Measurements from ENCODE around the gene PRKG1.

The PRKG1 gene

DNA sequence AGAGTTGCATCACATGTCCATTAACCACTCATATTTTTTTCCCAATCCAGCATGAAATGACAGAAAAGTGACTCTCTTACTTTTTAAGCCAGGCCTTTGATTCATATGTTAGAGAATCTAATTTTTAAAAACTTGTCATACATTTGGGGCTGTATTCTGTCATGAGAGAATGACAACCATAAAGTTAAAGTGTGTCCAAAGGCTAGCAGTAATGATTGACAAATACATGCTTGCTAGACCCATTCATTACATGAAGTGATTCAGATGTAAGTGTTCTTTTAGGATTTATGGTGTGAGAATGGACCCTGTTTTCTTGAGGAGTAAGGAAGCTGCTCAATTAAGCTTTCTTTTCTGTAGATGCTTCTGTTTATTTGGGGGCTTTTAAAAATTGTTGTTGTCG lies 549.7 kb downstream of the PRKG1 start:
- DNase-seq = no peak

DNA sequence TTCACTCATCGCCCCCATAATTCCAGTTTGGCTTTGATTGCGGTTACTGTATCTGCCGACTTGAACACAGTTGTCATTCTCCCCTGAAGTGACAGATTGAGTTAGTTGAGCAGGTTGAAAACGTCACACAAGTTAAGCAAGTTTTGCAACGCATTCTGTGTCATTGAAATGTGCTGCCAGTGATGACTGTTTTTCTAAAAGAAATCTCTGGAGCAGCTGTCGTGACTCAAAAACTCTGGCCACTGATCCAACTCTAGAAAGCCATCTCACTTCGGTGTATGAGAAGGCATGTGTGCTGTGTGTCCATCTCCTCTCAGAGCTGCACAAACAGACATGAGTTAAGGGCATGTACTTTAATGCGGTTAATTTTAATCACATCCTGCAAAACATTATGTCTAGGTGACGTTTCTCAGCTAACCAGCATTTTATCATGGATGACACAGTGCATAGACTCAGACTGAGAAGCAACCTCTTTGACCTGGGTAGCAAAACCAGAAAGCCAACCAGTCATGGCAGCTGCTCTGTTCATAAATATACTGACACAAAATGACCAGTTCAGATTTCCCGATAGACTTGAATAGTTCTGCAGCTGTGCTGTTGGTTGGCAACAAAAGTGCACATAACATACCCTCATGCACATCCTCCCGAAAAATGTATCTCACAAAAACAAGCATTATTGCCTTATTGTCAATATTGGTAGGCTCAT lies 555.8 kb downstream of the PRKG1 start:
- DNase-seq = no peak

DNA sequence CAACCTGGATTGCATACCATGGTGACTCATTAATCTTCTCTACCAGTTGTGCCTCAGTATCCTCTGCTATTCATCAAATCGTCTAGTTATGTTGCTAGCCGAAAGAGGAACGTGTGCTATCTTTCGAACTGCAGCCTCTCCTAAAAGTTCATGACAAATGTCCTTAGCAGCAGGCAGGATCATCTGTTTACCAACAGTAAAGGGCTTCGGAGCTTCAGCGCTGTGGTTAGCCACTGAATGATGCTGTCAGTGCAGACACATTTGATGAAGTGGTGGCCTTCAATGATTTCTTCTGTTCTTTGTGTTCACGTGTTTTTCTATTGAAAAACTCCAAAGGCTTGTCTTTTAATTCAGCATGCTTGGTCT lies 556.3 kb downstream of the PRKG1 start:
- DNase-seq = no peak

DNA sequence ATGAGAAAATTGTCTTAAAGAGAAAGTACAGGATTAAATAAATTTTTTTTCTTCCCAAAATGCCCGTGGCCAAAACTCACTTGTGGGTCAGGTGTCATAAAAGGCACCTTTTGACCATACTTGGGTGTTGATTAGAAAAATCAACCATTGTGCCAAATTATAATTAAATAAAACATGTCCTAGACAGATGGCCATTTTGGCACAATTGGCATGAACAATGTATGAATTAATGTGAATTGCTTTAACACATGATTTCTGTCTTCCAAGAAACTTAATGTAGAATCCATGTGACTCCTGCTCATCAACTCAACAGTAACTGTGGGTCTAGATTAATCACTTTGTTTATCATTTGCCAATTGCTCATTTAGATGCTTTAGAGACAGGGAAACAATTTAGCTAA lies 561.1 kb downstream of the PRKG1 start:
- DNase-seq = no peak

DNA sequence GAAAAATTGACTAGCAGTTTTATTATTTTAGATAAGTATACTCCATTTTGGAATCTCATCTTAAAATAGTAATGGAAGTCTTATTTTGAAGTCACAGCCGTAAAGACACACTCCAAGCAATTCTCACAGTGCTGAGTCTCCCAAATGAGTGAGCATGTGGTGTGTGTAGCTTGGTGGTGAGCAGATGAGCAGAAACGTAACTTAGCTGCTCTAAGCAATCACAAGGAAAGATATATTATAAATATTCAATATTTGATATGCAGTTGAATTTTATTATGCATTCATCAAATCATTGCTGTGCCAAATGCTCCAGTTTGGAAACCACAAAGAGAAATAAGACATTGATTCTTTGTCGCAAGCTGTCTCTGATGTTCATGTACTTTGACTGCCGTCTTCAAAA lies 563.9 kb downstream of the PRKG1 start:
- DNase-seq = no peak

DNA sequence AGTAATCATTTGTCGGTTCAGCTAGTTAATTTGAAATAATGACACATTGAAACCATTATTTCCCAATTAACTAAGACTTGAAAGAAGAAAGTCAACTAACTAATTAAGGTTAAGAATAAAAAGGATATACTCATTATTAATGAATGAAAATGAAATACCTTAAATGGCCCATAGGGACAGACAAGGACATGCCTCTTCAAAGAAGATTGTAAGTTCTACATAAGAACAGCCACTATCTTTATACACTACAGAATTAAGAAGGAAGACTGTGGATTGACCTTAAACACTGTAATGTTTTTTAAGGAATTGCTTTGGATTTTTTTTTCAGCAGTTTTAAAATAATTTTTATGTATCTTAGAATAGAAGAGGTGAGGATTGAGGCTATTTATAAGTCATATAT lies 564.5 kb downstream of the PRKG1 start:
- DNase-seq = no peak

DNA sequence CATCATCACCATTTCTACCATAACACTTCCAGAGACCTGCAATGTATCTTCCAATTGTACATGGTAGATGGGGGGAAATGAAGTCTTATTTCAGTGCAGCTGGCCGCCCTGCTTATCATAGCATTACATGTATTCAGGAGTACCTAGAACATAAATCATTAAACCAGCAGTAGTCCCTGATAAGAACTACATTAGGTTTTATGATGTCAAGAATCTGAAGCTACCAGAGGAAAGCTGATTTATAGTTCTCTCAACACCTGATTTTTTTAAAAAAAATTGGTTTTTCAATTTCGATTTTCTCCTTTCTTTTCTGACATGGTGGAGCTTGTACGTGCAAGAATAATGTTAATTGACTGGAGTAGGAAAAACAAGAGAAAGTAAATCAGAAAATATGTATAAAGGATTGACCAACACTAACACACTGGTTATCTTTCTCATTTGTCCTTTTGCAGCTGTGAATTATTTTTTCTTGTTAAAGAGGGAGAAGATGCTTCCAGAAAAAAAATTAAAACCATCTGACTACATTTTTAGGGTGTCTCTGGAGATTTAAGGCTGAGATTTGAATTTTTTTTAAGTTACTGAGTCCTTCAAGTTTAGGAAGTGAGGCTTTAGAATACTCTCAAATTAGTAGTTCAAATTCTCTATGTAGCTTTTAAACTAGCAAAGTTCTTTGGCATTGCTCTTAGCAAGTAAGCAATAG lies 566.0 kb downstream of the PRKG1 start:
- no peak for DNase-seq

DNA sequence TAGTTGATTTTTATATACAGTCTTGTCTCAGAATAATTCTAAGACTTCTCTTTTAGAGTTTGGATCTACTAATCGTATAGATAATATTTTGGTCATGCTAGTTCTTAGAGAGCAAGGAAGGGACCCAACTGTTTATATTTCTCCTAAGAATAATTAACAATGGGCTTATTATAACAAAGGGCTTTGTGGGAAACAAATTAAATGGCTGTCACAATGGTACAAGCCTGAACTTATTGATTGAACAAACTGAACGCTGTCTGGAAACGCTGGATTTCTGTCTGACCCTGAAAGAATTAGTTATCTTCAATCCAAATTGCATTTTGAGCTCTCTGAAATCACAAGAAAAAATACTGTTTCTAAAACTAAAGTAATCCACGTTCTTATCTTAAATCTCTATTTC lies 568.3 kb downstream of the PRKG1 start:
- no peak for DNase-seq

DNA sequence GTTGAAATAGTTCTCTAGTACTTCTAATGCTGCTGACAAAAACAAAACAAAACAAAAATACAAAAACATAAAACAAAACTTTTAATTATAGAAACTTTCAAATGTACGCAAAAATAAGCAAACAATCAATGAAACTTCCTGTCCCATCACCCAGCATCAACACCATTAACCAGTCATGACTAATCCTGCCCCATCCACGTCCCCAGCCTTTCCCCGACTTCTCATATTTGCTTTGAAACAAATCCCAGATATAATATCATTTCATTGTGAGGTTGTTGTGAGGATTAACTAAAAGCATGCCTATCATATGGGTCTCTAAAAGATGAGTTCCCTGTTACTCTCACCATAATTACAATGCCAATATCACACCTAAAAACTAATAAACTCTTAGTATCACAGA lies 569.4 kb downstream of the PRKG1 start:
- DNase-seq = no peak

DNA sequence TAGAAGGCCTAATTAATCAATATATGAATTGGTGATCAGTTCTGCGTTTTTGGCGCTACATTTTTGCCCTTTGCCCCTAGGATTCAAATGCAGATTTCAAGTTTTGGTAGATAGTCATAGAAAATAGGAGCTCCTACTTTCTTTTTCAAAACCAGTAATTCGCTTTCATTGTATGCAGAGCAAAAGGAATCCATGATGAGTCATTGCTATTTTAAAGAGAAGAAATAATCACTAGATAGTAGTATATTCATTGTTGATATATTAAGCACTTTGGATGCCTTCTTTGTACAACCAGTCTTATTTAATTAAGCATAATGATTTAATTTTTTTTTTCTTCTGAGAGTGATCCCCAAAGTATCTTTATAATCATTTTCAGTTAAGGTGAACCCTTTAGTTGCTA lies 574.8 kb downstream of the PRKG1 start:
- no peak for DNase-seq

DNA sequence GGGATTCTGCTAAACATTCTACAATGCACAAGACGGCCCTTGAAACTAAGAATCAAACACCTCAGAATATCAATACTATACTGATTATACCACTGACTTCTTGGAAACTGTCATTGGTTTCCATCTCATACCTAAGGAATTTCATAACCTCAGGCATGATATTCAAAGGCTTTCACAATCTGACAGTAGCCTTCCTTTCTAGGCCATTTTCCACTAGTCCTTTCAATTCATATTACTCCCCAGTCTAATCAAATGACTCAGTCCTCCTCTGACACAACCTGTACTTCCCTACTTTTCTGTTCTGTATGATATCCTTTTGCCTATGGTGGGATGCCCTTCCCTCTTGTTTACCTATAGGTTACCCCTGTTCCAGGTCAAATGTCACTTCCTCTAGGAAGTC lies 576.8 kb downstream of the PRKG1 start:
- peak; percentile 82 for DNase-seq

DNA sequence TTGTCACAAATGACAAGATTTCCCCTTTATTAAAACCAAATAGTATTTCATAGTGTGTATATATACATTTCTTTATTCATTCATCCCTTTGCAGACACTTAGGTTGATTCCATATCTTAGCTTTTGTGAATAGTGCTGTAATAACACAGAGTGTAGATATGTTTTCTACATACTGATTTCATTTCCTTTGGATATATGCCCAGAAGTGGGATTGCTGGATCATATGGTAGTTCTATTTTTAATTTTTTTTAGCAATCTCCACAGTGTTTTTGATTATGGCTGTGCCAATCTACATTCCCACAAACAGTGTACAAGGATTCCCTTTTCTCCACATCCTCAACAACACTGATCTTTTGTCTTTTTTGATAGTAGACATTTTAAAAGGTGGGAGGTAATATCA lies 578.7 kb downstream of the PRKG1 start:
- peak; percentile 31 for DNase-seq

DNA sequence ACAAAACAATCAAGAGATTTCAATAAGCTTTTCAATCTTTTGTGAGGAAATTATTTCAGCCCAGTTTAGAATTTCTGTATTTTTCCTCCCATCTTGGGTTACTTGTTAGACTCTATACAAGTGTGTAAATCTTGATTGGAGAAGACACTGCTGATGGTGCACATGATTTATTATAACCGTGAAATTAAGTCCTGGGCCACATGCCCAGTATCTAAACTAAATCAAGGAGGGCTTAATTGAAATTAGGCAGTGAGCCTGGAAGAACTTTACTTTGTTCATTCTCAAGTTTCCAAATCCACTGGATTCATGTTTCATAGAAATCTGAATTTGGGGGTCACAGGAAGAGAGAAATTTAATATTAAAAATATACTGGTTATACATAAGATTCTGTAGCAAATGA lies 580.6 kb downstream of the PRKG1 start:
- DNase-seq = no peak

DNA sequence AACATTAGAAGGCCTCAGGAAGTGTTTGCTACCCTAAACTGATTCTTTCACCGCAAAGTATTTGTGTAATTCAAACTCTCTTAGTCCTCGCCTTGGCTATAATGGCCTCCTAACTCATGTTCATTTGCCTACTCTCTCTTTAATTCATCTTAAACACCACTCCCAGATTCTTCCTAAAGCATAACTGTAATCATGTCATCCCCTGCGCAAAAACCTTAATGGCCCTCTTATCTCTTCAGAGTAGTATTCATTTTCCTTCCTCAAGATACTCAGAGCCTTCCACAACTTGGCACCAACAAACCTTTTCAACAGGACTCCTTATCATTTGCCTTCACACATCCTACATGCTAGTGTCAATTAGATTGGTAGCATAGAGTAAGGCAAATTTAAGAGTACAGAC lies 582.2 kb downstream of the PRKG1 start:
- peak; percentile 40 for DNase-seq

DNA sequence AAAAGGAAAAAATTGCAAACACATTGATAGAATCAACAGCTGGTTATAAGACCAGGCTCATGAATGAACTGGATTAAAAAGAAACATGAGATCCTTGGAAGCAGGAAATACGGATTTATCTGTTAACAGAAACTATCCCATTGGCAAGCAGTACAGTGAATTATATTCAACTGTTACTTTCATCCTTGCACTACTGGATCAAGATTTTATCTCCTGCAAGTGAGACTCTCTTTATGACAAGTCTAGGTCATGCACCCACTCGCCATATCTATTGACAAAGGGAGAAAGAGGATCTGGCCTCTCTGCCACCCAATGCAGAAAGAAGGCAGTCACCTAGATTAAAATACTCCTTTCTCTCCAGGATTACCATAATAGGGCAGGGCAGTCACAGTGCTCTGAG lies 583.7 kb downstream of the PRKG1 start:
- DNase-seq = no peak

DNA sequence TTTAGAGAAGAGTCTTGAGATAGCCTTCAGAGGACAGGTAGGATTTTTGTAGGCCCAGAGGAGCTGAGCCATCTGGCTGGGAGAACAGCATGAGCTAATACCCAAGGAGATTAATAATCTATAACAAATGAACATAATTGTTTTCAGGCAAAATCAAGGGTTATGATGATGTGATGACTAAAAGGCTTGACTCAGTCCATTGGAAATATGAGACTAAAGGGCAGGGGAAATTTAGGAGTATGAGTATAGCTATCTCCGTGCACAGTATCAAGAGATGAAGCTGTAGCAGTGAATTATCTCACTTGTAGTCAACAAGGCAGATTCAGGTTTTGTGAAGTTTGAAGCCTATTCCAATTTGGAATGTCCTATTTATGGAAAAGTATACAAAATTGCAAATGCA lies 585.1 kb downstream of the PRKG1 start:
- no peak for DNase-seq

DNA sequence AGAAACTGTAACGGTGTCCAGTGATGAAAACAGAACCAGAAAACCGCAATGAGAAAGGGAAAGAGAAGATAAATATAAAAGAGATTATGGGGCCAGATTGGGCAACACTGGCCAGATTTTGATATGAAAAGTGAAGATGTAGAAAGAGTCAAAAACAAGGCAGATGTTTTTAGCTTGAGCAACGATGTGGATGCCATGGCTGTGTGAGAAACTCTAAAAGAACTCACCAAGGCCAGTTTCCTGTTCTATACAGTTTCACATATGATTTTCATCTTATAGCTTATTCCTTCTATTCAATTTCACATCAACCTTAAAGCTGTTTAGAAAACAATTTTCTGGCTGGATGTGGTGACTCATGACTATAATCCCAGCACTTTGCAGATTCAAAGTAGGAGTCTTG lies 588.8 kb downstream of the PRKG1 start:
- no peak for DNase-seq

DNA sequence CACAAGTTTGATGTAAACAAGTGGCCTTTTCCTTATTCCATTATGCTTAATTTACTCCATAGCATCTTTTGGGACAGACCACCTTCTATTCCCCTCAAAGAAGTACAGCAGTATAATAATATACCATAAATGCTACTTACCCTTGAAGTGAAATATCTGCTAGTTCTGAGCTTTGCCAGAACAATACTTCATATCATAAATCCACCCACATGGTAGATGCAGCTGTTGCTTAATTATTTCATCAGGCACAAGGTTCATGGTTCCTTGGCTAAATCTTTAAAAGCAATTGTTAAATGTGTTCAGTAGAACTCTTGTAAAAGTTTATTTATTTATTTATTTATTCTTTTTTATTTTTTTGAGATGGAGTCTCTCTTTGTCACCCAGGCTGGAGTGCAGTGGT lies 592.2 kb downstream of the PRKG1 start:
- no peak for DNase-seq

DNA sequence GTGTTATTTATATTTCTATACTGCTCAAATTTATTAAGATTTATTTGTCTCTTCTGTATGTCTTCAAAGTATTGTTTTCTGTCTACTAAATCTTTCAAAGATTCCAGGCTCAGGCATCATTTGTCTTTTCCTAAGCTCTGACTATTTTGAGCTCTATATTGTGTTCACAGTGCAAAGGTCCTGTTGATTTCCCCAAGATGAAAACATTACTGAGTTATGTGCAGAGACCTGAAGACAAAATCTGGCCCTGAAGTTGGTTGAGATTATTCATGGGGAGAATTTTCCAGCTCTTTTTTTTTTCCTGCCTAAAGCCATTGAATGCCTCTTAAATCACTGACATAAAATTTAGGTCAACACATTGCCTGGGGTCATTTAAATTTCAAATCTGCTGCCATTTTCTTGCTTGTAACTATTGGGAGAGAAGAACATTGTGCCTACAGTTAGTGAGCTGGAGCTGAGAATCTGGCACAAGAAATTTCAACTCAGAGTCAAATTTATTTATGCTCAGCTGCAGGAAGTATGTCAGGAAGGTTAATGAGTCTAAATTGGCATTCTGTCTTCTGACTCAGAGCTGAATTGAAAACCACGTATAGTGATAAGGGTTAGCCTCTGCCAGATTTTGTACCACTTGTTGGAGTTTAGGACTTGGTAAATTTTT lies 593.5 kb downstream of the PRKG1 start:
- DNase-seq = peak; percentile 62

DNA sequence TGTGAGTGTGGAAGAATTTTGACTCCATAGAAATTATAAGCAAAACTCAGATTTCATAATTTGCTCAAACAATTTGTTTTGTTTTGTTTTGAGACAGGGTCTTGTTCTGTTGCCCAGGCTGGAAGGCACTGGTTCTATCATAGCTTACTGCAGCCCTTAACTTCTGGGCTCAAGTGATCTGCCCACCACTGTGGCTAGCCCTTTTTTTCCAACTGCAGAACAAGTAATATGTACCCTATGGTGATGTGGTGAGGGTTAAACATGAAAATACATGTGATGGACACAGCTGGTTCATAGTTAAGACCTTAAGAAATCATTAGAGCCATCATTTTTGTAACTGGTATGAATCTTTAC lies 594.0 kb downstream of the PRKG1 start:
- DNase-seq = no peak

DNA sequence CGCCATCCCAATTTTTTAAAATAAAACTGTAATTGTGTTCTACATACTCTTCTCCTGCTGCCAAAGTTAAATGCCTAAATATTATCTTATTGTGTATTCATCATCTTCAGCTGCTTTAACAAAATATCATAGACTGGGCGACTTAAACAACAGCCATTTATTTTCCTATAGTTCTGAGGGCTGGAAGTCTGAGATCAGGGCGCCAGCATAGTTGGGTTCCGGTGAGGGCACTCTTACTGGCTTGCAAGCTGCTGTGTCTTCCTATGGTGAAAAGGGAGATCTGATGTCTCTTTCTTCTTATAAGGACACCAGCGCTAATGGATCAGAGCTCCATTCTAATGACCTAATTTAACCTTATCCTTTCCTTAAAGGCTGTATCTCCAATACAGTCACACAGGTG lies 594.8 kb downstream of the PRKG1 start:
- DNase-seq = no peak

DNA sequence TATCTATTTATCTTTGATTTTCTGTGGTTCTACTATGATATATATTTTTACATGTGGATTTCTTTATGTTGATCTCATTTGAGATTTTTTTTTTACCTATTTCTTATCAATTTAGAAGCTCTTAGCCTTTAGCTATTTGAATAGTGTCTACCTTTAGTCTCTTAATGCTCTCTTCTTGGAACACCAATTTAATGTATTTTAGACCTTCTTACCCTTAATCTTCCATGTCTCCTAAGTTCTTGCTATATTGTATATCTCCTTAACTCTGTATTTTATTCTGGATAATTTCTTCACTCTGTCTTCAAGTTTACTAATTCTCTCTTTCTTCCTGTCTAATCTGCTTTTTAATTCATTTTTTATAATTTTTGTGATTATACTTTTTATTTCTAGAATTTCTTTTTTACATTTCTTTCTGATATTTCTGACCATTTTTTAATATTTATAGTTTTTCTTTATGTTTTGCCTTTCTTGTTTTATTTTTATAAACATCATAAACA lies 597.8 kb downstream of the PRKG1 start:
- no peak for DNase-seq

DNA sequence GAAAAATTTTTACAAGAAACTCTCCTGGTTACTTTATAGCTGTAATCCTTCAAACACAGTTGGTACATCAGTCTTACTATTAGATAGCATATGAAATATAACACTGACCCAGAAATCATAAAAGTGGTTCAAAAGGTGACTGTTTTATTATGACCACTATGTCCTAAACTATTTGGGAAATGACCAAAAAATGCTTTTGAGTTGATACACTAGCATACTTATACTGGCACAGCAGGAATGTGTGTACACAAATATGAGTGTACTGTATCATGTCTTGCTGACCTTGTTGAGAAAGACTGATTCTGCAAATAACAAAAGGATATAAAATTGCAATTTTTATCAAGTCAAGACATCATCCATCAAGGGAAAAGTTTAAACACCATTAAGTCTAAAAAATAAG lies 600.8 kb downstream of the PRKG1 start:
- DNase-seq = no peak

DNA sequence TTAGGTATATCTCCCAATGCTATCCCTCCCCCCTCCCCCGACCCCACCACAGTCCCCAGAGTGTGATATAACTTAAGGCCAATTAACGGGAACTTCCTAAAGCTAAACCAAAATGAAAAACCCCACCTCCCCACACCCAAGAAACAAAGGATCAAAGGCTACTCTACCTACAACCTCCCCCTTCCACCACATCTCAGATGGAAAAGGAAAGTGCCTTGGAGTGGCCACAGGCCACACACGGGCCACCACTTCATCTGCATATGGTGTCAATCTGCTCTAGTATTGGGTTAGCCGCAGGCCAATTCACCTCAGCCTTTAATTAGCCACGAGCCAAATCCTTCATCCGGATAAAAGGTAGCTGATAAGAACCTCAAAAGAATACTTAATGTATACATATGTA lies 605.6 kb downstream of the PRKG1 start:
- no peak for DNase-seq
